ENCODE data around the gene SLC25A25.

SLC25A25 gene

GRCh38 chr9:128085943-128086342 is 17.9 kb downstream of the SLC25A25 start:
- TF ChIP-seq FOXM1 (IDR thresholded peaks at IDR 0.05; ENCODE audit: borderline replicate concordance, low read depth) = no peak
- TF ChIP-seq TAF1 (IDR thresholded peaks at IDR 0.05; ENCODE audit: low read depth) = no peak
- TF ChIP-seq ZBTB7A (IDR thresholded peaks at IDR 0.05; ENCODE audit: low read depth) = no peak
- no peak for TF ChIP-seq NFIC (IDR thresholded peaks at IDR 0.05)
- no peak for TF ChIP-seq REST (IDR thresholded peaks at IDR 0.05; ENCODE audit: low read depth)
- TF ChIP-seq EGR1 (IDR thresholded peaks at IDR 0.05) = no peak
- no peak for TF ChIP-seq MAX (IDR thresholded peaks at IDR 0.05)
- no peak for TF ChIP-seq CREB1 (IDR thresholded peaks at IDR 0.05; ENCODE audit: low read depth)
- no peak for TF ChIP-seq EP300 (IDR thresholded peaks at IDR 0.05; ENCODE audit: borderline replicate concordance)
- no peak for TF ChIP-seq RAD21 (IDR thresholded peaks at IDR 0.05; ENCODE audit: low read depth)
- no peak for TF ChIP-seq TEAD4 (IDR thresholded peaks at IDR 0.05)
- no peak for TF ChIP-seq YY1 (IDR thresholded peaks at IDR 0.05; ENCODE audit: low read depth)
- no peak for TF ChIP-seq USF1 (IDR thresholded peaks at IDR 0.05)
- TF ChIP-seq TCF12 (IDR thresholded peaks at IDR 0.05; ENCODE audit: low read depth) = no peak
- TF ChIP-seq CEBPB (IDR thresholded peaks at IDR 0.05) = no peak

- TF ChIP-seq TCF12 (IDR thresholded peaks at IDR 0.05; ENCODE audit: low read depth) = no peak
- no peak for TF ChIP-seq YY1 (IDR thresholded peaks at IDR 0.05; ENCODE audit: low read depth)
- no peak for TF ChIP-seq TEAD4 (IDR thresholded peaks at IDR 0.05)
- TF ChIP-seq CEBPB (IDR thresholded peaks at IDR 0.05) = no peak
- no peak for TF ChIP-seq MAX (IDR thresholded peaks at IDR 0.05)
- no peak for TF ChIP-seq EGR1 (IDR thresholded peaks at IDR 0.05)
These were observed 19.2 kb downstream of the SLC25A25 start for GRCh38 chr9:128087262-128087661.

GRCh38 chr9:128088253-128088945 is 20.4 kb downstream of the SLC25A25 start:
- no peak for TF ChIP-seq USF1 (IDR thresholded peaks at IDR 0.05)
- TF ChIP-seq MAX (IDR thresholded peaks at IDR 0.05) = no peak

GRCh38 chr9:128089299-128089698 is 21.3 kb downstream of the SLC25A25 start:
- TF ChIP-seq CREB1 (IDR thresholded peaks at IDR 0.05; ENCODE audit: low read depth) (no peak), CEBPB (IDR thresholded peaks at IDR 0.05) (no peak), MAX (IDR thresholded peaks at IDR 0.05) (no peak), TAF1 (IDR thresholded peaks at IDR 0.05; ENCODE audit: low read depth) (no peak), ZBTB7A (IDR thresholded peaks at IDR 0.05; ENCODE audit: low read depth) (no peak), FOXM1 (IDR thresholded peaks at IDR 0.05; ENCODE audit: borderline replicate concordance, low read depth) (no peak), YY1 (IDR thresholded peaks at IDR 0.05; ENCODE audit: low read depth) (no peak), REST (IDR thresholded peaks at IDR 0.05; ENCODE audit: low read depth) (no peak), RAD21 (IDR thresholded peaks at IDR 0.05; ENCODE audit: low read depth) (no peak), NFIC (IDR thresholded peaks at IDR 0.05) (no peak), USF1 (IDR thresholded peaks at IDR 0.05) (no peak), EGR1 (IDR thresholded peaks at IDR 0.05) (no peak), TEAD4 (IDR thresholded peaks at IDR 0.05) (no peak), TCF12 (IDR thresholded peaks at IDR 0.05; ENCODE audit: low read depth) (no peak), EP300 (IDR thresholded peaks at IDR 0.05; ENCODE audit: borderline replicate concordance) (no peak)

- no peak for TF ChIP-seq USF1 (IDR thresholded peaks at IDR 0.05)
- no peak for TF ChIP-seq TAF1 (IDR thresholded peaks at IDR 0.05; ENCODE audit: low read depth)
- TF ChIP-seq MAX (IDR thresholded peaks at IDR 0.05) = no peak
- TF ChIP-seq NFIC (IDR thresholded peaks at IDR 0.05) = no peak
- TF ChIP-seq RAD21 (IDR thresholded peaks at IDR 0.05; ENCODE audit: low read depth) = no peak
- no peak for TF ChIP-seq YY1 (IDR thresholded peaks at IDR 0.05; ENCODE audit: low read depth)
- no peak for TF ChIP-seq CREB1 (IDR thresholded peaks at IDR 0.05; ENCODE audit: low read depth)
- no peak for TF ChIP-seq CEBPB (IDR thresholded peaks at IDR 0.05)
- no peak for TF ChIP-seq TCF12 (IDR thresholded peaks at IDR 0.05; ENCODE audit: low read depth)
- TF ChIP-seq FOXM1 (IDR thresholded peaks at IDR 0.05; ENCODE audit: borderline replicate concordance, low read depth) = no peak
- TF ChIP-seq EP300 (IDR thresholded peaks at IDR 0.05; ENCODE audit: borderline replicate concordance) = no peak
- no peak for TF ChIP-seq ZBTB7A (IDR thresholded peaks at IDR 0.05; ENCODE audit: low read depth)
- TF ChIP-seq EGR1 (IDR thresholded peaks at IDR 0.05) = no peak
- TF ChIP-seq TEAD4 (IDR thresholded peaks at IDR 0.05) = no peak
- TF ChIP-seq REST (IDR thresholded peaks at IDR 0.05; ENCODE audit: low read depth) = no peak
These were observed 23.1 kb downstream of the SLC25A25 start for GRCh38 chr9:128091144-128091543.
